Stimulated activated CD4-positive, alpha-beta T cell treated with anti-CD3 and anti-CD28 coated beads, Interleukin-1b, Interleukin-23, amount 100 ng/mL, for 1 hour (primary cell): ENCODE results near the gene BRD1.
"Not testable (repeated sequence)": the region's sequence is repeated elsewhere in the genome, so short reads cannot be mapped to it uniquely, and the experiment has no call there.

Source experiments
- DNase-seq, 2 donors: peaks; one replicate each; pipeline ENCODE4 v3.0.0-alpha.2; 2020; ENCODE audit warnings: low read depth in 2 of 2

Gene BRD1

DNA sequence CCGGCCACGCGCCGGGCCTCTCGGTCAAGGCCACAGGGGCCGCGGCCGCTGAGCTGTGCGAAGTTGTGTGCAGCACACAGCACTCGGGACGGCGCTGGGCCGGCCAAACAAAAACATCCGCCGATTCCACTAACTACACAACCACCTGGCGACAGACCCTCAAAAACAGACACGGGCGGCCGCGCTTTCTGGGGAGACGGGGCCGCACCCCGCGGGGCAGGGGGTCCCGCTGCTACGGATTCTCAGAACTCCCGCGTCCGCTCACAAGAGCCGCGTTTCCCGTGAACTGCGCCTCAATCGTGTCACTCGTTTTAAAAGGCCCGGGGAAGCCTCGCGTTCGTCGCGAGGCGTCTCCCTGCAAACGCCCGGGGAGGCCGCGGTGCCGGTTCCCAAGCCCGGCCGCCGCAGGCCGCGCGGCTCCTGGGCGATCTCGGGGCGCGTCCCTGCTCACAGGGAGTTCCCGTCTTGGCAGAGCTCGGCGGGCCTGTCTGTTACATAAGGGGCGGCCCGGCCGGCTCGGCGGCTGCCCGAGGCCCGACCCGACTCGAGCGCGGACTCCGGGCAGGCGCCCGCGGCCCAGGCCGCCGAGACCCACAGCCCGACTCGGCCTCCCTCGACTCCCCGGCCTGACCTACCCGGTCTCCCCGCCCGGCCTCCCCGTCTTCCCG, 936 bp downstream of the BRD1 start:
- no peak for DNase-seq

DNA sequence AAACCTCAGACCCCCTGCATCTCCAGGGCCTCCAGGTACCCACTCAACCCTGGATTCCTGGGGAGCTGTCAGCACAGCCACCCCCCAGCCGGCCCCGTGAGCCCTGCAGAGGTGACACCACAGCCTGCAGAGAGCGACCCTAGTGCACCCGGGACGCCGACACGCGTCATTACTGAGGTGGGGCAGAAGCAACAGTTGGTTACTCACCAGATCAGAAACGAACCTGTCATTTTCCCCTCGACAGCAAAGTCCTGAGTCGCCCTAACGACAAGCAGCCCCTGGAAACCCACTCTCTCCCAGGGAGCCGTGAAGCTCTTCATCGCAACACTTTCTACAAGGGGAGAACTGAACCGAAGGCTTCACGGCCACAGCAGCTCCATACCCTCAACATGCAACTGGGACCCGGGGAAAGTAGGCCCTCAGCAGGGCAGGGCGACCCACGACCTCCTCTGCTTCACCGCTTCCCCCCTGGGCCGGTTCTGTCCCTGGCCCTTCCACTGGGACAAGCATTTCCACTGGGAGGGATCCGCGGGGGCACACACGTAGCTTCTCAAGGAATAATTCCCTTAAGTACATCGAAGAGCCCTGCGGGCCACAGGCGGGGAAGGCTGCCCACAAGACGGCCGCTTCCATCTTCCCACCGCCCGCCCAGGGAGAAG, 1.6 kb downstream of the BRD1 start:
- peak in 1 of 2 donors; percentile 24 for DNase-seq

DNA sequence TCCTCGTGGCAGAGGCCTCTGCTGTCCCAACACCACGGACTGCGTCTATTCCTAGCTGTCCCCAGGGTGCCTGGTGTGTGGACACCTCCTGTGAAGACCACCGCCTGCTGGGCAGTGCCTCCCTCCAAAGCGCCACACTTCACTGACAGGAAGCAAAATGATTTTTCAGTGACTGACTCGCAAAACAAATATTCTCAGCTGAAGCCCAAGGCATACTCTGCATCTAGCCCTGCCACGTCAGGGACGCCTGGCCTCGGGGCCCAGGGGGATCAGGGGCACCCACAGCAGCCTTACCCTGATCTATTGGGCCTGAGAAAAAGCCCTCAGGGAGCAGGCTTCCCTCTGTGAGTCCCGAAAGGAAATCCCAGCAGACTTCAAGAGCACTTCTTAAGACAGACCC, 2.2 kb downstream of the BRD1 start:
- DNase-seq, result no peak

DNA sequence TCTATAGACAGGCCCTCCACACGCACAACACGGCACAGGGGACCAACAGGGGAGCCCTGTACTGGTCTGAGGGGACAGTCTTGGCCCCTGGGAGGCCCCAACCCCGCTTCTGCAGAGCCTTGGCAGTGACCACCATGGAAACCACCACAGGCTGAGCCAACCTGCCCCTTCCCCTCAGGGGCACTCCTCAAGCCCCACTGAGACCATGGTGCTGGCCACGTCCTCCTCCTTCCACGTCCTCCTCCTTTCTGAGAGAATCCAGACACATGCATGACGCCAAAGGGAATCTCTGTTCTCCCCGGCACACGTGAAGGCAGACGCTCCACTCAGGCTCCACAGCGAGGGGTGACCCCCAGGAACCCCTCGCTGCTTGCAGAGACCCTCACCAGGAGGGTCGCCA, 2.7 kb downstream of the BRD1 start:
- DNase-seq, result no peak

DNA sequence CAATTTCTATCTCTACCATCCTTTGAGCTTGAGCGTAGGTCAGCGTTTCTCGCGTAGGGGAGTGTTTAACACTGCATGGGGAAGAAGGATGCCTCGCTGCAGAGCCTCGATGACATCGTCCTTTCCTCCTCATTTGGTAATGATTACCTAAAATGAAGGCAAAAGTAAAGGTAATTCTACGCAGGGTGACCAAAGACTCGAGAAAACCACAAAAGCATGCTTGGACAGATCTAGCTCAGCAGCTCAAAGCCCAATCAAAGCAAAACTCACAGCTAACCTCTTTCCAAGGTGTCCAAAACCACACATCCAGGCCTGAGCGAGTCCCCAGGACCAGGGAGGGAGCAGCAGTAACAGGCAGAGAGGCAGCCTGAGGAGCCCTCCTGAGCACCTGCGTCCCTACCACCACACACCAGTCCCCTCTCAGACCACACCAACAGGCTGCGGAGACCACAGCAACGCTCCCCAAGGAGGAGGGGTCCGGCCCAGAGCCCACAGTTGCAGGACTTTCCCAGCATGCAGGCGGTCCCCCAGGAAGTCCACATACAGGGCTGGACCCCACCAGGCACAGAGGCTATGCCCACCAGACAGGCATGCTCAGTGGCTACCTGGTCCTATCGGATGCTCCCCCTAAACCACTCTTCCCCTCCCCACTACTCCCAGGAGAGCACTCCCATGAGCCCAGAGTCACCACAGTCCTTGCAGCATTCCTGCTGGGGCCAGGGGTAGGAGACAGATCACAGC, 3.3 kb downstream of the BRD1 start:
- DNase-seq, result no peak

DNA sequence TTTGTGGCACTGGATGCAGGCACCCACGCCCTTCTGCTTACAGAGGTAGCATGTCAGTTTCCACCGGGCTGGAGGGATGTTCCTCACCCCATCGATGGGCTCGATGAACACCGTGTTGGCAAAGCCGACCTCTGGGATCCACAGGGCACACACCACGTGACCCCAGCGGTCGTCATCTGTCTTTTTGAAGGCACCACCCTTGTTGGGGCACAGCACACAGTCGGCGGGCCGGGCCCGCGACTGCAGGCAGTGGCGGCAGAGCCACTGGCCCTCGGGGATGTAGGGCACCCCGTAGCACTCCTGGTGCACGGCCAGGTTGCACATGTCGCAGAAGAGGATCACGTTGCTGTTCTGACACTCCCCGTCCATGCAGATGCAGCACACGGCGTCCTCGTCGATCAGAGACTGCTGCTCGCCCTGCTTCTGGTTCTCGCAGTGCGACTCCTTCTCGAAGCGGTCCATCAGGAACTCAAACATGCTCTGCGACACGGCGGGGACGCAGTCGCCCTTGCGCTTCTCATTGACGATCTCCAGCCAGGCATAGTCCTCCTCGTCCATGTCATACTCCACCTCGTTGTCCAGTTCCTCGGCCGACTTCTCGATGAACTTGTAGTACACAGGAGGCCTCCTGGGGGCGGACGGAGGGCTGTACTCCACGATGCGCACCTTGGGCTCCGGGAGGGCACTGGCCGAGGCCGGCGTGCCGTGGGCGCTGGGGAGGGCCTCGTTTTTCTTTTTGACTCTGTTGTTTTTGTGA, 4.2 kb downstream of the BRD1 start:
- DNase-seq, result no peak

DNA sequence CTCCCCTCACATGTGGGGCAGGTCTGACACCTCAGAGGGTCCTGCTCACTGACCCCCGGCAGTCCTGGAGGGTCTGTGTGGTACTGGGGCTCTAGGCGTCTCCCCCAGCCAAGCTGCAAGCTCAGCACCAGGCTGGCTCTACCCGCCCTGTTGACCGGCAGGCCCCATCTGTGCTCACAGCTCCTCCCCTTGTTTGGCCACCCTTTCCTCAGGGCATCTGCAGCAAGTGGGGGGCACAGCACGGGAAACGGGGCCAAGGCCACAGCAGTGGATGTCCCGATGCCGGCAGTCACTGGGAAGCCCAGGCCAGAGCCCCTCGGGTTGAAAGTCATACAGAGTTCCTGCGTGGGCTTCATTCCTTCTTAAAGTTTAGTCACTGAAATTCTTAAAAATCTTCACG, 5.9 kb downstream of the BRD1 start:
- DNase-seq, result not testable (repeated sequence)

DNA sequence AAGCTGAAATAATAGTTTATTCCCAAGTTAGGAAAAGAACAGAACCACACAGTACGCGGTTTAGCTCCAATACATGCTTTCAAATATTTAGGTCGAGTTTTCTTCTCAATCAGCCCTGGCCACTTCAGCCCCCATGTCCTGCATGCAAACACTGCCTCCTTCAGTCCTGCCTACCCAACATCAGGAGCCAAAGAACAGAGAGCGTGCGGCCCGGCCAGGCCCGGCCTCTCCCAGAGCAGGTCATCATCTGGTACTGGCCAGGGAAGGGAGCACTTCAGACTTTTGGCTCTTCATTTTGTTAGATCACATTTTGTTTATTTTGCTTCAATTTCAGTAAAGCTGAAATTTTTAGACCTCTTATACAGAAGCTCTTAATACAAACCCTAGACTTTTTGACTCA, 6.7 kb downstream of the BRD1 start:
- no peak for DNase-seq

DNA sequence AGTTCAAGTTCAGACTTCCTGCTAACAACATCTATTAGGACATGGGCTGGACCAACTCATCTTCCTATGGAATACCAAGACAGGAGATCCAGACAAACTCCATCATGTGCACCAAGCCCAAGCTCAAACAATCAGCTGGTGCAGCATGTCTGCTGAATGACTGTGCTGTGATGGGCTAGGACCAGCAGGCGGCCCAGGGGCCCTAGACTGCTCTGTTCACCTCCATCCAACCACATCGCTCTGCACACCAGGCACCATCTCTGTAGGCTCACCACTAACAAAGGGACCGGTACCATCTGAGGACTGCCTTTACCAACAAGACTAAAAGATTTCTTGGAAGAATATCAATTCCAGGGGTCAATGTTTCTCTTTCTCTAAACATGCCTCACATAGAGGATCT, 10.3 kb downstream of the BRD1 start:
- no peak for DNase-seq

DNA sequence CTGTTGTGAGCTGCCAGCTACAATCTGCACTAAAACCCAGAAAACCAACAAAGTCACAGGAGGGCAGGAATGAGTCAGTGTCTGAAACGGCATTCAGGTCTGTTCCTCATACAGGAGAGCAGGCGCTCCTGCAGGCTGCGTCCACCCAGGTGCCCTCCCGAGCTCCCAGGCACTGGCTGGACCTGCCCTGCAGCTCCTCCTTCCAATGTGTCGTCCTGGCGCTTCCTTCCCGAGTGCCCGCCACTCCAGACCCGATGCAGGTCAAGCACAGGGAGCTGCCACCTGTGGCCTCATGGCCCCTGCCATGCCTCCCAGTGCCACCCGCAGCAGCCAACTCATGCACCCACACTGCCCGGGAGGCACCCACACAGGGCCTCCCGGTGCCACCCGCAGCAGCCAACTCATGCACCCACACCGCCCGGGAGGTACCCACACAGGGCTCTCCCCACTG, 12.0 kb downstream of the BRD1 start:
- DNase-seq, result no peak

DNA sequence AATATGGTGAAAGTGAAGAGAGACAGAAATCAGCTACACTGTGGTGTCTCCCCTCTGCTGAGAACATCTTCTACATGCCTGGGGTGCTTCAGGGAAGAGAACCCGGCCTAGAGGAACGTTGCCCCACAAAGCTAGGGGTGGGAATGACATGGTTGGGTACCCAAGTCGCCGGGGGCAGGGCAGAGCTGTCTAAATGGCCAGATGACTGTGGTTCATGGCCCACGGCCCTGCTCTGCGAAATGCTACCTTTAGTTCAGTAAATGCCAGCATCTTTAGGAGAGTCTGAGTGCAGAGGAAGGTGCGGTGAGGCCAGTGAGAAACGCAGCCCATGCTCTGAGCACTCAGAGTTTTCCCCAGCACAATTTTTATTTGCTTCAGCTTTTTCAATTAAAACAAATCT, 12.8 kb downstream of the BRD1 start:
- no peak for DNase-seq

DNA sequence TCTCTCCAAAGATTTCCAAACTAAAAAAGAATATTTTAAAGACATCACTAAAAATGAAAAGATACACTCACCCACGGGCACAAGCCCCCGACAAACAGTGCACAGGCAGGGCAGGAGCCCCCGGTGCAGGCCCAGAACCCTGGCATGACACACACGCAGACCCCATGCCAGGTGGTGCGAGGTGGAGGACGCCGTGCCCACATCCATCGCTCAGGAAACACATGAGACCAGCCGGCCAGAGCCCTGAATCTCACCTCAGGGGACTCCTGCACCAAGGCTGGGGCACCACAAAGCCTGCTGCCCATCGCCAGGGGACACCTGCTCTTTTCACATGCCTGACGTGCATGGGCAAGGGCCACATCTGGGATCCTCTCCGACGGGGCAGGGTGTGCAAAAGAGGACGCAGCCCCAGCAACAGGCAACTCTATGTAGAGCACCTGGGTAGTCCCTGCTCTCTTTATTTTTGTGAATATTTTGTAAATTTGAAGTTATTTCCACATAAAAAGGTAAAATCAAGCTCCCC, 13.4 kb downstream of the BRD1 start:
- no peak for DNase-seq

DNA sequence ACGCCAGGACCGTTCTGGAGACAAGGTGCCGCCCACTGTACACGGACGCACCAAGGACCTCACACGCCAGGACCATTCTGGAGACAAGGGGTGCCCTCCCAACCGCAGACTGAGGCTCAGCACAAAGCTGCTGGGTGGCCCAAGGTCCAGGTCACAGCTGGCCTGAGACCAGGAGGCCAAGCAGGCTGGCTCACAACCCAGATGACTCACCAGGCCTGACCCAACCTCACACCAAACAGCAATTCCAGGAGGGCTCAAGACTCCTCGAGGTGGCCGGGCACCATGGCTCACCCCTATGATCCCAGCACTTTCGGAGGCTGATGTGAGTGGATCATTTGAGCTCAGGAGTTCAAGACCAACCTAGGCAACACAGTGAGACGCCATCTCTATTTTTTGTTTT, 14.8 kb downstream of the BRD1 start:
- DNase-seq, result no peak

DNA sequence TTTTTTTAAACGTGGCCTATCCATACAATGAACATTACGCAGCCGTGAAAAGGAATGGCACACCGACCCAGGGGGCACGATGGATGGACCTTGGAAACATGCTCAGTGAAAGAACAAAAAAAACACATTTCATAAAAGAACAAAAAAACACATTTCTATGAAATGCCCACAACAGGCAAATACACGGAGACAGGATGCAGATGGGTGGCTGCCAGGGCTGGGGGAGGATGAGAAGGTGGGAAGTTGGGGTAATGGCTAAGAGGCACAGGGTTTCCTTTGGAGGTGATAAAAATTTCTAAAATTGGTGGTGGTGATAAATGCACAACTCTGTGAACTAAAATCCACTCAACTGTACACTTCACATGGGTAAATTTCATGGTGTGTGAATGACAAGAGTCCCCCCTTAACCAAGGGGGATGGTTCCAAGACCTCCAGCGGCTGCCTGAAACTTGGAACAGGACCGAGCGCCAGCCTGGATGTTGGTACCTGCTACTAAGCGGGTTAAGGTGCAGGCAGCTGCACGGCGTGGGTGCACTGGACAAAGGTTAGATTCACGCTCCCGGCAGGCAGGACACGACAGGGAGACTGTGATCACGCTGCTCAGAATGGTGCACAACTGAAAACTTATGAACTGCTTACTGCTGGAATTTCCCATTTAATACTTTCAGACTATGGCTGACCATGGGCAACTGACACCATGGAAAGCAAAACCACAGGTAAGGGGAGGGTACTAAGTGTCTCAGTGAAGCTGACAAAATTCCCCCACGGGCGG, 16.5 kb downstream of the BRD1 start:
- no peak for DNase-seq

DNA sequence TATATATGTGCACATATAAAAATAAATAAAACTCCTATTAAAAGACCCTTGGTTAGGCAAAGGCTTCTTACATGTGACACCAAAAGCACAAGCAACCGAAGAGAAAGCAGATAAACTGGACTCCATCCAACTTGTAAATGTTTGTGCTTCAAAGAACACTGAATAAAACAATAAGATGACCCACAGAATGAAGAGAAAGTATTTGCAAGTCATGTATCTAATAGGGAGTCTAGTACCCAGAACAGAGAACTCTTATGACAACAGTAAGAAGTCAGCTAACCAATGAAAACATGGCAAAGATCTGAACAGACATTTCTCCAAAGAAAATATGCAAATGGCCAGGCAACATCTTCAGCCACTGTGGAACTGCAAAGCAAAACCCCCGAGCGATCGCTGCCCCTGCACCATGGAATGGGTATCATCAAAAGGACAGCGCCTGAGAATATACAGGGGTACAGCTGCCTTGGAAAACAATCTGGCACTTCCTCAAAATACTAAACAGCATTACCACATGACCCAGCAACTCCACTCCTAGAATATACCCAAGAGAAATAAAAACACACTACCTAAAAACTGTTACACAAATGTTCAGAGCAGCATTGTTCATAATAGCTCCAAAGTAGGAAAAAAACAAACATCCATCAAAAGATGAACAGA, 17.2 kb downstream of the BRD1 start:
- DNase-seq, result no peak

DNA sequence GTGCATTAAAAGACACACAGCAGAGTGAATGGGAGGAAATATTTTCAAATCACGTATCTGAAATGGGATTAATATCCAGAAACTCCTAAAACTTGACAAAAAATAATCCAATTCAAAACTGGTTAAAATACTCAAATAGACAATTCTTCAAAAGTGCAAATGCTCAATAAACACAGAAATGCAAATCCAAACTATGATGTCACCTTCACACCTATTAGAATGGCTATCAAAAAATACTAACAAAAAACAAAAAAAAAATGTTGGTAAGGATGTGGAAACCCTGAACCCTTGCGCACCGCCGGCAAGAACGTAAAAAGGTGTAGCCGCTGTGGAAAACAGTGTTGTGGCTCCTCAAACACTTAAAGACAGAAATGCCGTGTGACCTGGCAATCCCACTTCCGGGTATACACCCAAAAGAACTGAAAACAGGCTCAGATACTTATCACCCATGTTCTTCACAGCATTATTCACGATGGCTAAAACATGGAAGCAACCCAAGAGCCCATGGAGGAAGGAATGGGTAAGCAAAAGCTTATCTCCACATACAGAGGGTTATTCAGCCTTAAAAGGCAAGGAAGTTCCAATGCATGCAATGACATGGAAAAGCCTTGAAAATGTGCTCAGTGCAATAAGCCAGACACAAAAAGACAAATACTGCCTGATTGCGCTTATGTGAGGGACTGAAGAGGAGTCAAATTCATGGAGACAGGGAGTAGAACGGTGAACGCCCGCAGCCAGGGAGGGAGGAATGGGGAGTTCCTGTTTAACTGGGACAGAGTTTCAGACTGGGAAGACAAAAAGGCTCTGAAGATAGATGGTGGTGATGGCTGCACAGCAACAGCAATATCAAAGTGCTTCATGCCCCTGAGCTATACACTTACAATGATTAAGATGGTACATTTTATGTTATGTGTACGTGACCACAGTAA, 19.6 kb downstream of the BRD1 start:
- DNase-seq, result no peak

DNA sequence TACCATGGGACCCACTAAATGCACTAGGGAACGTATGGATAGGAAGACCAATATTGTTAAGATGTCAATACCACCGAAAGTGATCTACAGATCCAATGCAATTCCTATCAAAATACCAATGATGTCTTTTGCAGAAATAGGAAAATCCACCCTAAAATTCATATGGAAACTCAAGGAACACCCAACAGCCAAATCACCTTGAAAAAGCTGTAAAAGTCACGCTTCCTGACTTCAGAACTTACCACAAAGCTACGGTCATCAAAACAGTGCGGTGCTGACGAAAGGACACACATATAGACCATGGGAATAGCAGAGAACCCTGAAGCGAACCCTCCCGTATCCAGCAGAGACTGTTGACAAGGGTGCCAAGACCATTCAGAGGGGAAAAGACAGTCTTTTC, 20.5 kb downstream of the BRD1 start:
- no peak for DNase-seq

DNA sequence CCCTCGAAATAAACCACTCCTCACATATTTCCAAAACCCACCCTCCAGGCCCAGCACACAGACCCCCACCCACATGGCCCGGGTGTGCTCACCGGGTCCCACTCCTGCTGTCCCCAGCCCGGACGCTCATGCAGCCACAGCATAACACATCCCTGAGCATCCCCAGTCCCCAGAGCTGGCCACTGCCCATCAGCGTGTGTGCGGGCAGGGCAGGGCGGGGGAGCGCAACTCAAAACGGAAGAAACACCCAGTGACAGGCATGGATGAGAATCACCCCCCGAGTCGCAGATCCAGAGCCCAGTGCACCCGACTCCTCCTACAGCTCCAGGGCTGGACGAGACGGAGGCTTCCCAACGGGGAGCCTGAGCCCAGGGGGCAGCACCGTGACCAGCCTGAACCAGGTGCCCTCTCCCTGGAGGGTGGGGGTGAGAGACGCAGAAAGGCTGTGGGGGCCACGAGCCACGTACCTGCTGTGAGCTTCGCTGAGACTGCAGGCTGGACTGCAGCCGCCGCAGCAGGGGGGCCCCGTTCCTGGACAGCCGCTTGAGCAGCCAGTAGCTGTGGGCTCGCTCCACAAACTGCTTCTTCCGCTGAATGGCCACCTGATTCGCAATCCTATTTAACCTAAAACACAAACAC, 23.8 kb downstream of the BRD1 start:
- no peak for DNase-seq

DNA sequence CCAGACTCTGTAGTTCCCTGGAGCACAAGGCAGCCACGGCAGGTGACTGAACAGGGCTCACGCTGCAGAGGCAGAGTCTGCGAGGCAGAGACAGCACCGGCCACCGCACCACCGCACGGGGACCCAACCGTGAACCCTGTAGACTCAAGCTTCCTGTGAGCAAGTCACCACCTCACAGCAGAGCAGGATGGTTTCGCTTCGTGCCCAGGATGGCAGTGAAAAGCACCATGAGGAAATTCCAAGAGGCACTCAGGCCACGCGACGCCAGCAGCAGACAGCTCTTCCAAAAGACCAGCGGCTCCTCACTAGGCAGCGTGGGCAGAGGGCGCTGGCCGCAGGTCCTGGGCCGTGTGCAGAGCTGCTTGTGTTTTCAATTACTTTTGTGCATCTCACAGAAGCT, 24.5 kb downstream of the BRD1 start:
- no peak for DNase-seq
